HG03460 (cell line): ENCODE measurements around the gene IFNL2.

Source experiments
- ATAC-seq: cut with Tn5 transposase; IDR thresholded peaks from one replicate; pipeline ENCODE4 v1.9.1; 2021; ENCODE audit not compliant: unreplicated experiment

Gene IFNL2

DNA sequence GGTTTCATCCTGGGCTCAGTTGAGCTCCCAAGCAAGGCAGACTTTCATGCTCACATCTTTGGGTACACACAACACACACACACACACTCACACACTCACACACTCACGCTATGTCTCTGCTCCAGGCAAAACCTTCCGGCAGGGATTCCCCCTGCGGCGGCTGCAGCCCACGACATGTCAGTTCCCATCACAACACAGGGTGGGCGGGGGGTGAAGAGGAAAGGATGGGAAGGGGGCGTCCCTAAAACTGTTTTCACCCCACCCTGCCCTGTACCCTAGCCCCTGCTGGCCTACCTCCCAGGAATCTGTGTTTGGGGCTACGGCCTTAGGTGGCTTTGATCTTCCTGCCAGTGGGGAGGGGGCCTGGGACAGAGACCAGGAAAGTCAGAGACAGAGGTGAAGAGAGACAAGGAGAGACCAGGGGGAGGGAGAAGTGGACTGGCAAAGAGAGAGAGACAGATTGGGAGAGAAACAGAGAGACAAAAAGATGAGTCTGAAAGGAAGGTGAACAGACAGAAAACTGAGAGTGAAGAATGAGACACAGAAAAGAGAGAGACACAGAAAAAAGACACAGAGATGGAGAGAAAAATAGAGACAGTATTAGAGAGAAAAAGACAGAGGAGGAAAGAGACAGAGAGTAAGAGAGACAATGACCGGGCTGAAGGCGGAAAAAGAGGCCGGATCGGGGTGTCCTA, 48.6 kb downstream of the IFNL2 start:
- no peak for ATAC-seq

DNA sequence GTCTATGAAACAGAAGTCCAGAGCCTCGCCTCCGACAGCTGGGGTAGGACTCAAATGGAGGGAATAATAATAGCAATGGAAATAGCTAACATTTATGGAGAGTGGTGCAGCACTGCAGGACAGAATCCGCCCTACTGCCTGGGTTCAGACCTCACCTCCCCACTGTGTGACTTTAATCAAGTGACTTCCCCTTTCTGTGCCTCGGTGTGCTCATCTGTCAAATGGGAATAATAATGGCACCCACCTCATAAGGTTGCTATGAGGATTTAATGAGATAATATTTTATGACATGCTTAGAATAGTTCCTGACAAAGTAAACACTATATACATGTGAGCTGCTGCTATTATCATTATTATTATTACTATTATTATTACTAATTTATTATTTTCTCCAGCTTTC, 49.3 kb downstream of the IFNL2 start:
- ATAC-seq = no peak

DNA sequence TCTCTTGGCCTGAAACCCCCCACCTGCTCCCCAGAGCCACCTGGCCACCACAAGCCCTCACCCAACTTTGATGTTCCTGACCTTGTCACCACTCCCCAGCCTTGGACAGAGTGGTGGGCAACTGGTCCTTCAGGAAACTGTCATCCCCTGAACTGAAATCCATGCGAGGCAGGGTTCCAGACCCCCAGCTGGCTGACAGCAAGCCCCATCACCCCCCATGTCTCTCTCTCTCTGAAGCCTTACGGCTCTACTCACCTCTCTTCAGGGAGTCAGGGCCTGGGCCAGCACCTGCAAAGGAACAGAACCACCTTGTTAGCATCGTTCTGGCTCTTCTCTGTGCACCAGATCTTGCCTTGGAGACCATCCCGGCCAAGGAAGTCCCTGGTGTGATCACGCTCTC, 49.9 kb downstream of the IFNL2 start:
- ATAC-seq = no peak

DNA sequence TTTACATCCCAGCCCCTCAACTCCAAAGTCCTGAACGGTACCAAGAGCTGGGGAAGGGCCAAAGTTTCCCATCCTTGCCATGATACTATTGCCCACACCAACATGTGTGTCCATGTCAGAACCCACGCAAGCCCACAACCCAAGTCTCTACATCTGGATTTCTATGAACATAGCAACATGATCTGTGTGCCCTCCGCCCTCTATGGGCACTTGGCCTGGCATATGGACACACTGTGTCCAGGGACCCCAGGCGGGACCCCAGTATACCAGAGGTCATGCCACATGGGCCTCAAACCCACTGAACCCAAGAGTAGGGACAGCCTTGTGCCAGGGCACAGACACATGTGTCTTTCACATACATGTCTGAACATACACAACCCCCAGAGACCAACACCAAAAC, 50.5 kb downstream of the IFNL2 start:
- ATAC-seq = no peak

DNA sequence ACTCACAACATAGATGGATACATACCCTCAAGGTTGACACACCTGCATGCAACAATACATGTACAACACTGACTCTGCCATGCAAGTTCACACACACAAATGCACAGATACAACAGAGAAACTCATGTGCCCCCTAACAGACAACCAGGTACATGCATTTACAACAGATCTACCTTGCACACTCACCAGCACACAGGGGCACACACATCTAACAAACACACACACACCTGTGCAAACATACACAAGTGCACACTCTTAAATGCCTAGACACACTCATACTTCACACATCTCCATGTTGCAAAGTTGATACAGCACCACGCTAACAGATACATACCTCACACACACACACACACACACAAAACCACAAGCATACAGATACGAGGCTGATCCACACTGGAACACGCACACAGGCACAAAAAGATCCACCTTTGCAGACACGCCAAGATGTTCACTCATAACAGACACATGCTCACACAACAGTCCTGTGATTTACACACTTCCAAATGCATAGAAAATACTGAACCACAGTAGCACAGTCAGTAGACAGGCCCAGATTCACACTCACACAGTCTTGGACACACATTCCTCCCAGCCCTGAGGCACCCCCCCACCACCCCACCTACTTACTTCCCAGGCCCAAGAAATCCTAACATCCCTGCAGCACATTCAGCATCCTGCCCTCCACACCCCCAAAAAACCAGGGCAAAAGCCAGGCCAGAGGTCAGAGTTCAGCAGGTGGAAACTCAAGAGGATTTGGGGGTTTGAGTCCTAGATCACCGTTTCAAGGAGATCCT, 51.1 kb downstream of the IFNL2 start:
- no peak for ATAC-seq
